Neural progenitor cell (in vitro differentiated cells): ENCODE data around the gene LINC01488. TPM values are rescaled to one million over a fixed set of nuclear protein-coding genes. Genes with fewer than 3 reads are reported as not detected.

Experiments
- DNase-seq: peaks from one replicate; pipeline ENCODE4 v3.0.0-alpha.2; 2016; ENCODE audit warnings: low spot score
- H2AFZ ChIP-seq: fragments of 200-600 bp; sonication (generic); replicated peaks from 2 replicates; pipeline ENCODE4 v1.6.1; 2016; ENCODE audit warnings: antibody characterized with exemption
- H3F3A ChIP-seq: fragments of 200-600 bp; sonication (generic); 2 replicates; pipeline ENCODE4 v1.6.1; 2016; ENCODE audit warnings: antibody characterized with exemption, low read depth
- H3K27ac ChIP-seq: fragments of 200-600 bp; sonication (generic); 2 replicates; pipeline ENCODE4 v1.5.1; 2016; ENCODE audit warnings: mild to moderate bottlenecking
- H3K27me3 ChIP-seq: fragments of 200-600 bp; sonication (generic); 2 replicates; pipeline ENCODE4 v1.6.1; 2016; ENCODE audit warnings: mild to moderate bottlenecking, moderate library complexity
- H3K36me3 ChIP-seq: fragments of 200-600 bp; sonication (generic); 2 replicates; pipeline ENCODE4 v1.5.1; 2016
- H3K4me1 ChIP-seq: fragments of 200-600 bp; sonication (generic); 2 replicates; pipeline ENCODE4 v1.6.1; 2016; ENCODE audit warnings: mixed run types
- H3K4me2 ChIP-seq: fragments of 200-600 bp; sonication (generic); 2 replicates; pipeline ENCODE4 v1.6.1; 2016
- H3K4me3 ChIP-seq: fragments of 200-600 bp; sonication (generic); 2 replicates; pipeline ENCODE4 v1.5.1; 2016
- H3K79me2 ChIP-seq: fragments of 200-600 bp; sonication (generic); 2 replicates; pipeline ENCODE4 v1.6.1; 2016; ENCODE audit warnings: low read depth
- H3K9ac ChIP-seq: fragments of 200-600 bp; sonication (generic); 2 replicates; pipeline ENCODE4 v1.6.1; 2016
- H3K9me3 ChIP-seq: fragments of 200-600 bp; sonication (generic); 2 replicates; pipeline ENCODE4 v1.5.1; 2016; ENCODE audit warnings: low read depth
- H4K20me1 ChIP-seq: fragments of 200-600 bp; sonication (generic); 2 replicates; pipeline ENCODE4 v1.6.1; 2016; ENCODE audit warnings: low read depth
- H3K27ac Mint-ChIP-seq: 3 replicates; pipeline ENCODE4 v1.8.0; 2021; ENCODE audit warnings: mixed read lengths
- H3K27me3 Mint-ChIP-seq: 2 replicates; pipeline ENCODE4 v1.8.0; 2022; ENCODE audit warnings: low read depth, mild to moderate bottlenecking, inconsistent platforms, moderate library complexity, mixed read lengths; ENCODE audit not compliant: insufficient read depth
- H3K36me3 Mint-ChIP-seq: 3 replicates; pipeline ENCODE4 v1.8.0; 2021; ENCODE audit warnings: mixed read lengths
- H3K4me1 Mint-ChIP-seq: 3 replicates; pipeline ENCODE4 v1.8.0; 2021; ENCODE audit warnings: mixed read lengths
- H3K4me3 Mint-ChIP-seq: 3 replicates; pipeline ENCODE4 v1.8.0; 2021; ENCODE audit warnings: mild to moderate bottlenecking, moderate library complexity, mixed read lengths
- H3K9me3 Mint-ChIP-seq: 3 replicates; pipeline ENCODE4 v1.8.0; 2020; ENCODE audit warnings: mixed read lengths
- EZH2 ChIP-seq: fragments of 200-600 bp; sonication (generic); IDR thresholded peaks from 2 replicates; pipeline ENCODE4 v1.6.1; 2017; ENCODE audit warnings: antibody characterized with exemption, mild to moderate bottlenecking, moderate library complexity
- EZH2phosphoT487 ChIP-seq: fragments of 200-600 bp; sonication (generic); IDR thresholded peaks from 2 replicates; pipeline ENCODE4 v1.6.1; 2017; ENCODE audit warnings: antibody characterized with exemption
- total RNA-seq: library from RNA; depleted of rRNA; stranded (reverse); fragments of >200 nt; gene quantifications from 2 replicates; pipeline ENCODE4 v1.2.3, GENCODE V29; 2015; ENCODE audit warnings: low replicate concordance
- TF ChIP-seq, protein P1 (sequence below): fragments of 200-600 bp; sonication (generic); IDR thresholded peaks from 2 replicates; pipeline ENCODE4 v1.5.1; 2017; ENCODE audit warnings: antibody characterized with exemption, mild to moderate bottlenecking

The LINC01488 gene
- total RNA-seq, 1 donor from 2014 or later, result 0.09 TPM

DNA sequence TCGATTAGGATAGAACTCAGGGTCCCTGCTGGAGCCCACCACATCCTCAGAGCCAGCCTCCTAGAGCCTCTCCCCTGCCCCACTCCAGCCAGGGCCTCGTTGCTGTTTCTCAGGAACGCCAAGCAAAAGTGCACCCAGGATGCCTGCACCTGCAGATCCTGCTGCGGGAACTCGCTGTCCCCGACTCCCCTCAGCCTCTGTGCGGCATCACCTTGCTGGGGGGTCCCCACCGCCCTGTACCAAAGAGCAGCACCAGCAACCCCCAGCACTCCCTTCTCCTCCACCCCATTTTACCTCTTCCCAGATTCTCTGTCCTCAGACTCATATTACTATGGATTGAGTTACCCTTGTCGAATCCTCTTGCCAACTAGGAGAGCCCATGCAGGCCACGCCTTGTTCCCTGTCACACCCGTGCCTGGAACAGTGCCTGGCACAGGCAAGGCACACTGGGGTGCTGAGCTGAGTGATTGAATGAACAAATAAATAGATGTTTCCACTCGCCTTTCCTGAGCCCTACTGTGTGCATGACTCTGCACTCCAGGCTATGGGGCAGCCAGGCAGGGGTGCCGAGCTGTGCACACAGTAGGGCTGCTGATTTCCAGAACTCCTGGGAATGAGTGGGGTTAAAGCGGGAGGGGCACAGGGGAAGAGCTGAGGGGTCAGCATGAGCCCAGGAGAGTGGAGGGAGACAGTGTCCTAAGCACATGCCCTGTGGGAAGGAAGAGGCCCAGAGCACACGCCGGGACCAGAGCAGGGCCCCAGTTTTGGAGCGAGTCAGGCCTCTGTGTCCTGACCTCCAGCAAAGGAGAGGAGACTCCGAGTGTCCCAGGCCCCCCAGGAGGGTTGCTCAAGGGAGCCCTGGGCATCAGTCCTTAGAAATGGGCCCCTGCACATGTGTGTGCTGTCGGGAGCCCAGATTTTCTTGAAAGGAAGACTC lies 44.3 kb downstream of the LINC01488 start:
- Mint-ChIP-seq H3K4me1 (peaks cover 17% of the 10 kb centered on the region), H3K9me3 (no peaks in the 10 kb centered on the region), H3K36me3 (no peaks in the 10 kb centered on the region), H3K27ac (peak overlapping the region; percentile 17), H3K27me3 (peaks cover 14% of the 10 kb centered on the region), H3K4me3 (no peak overlapping the region)
- no peaks in the 10 kb centered on the region for H3F3A ChIP-seq
- H3K79me2 ChIP-seq, result no peaks in the 10 kb centered on the region
- no peaks in the 10 kb centered on the region for H4K20me1 ChIP-seq
- no peak for DNase-seq
- H3K4me3 ChIP-seq, result no peak overlapping the region
- H2AFZ ChIP-seq, result no peak overlapping the region
- no peak overlapping the region for H3K27ac ChIP-seq
- no peaks in the 10 kb centered on the region for H3K4me1 ChIP-seq
- no peaks in the 10 kb centered on the region for H3K36me3 ChIP-seq
- TF ChIP-seq, protein P1, sequence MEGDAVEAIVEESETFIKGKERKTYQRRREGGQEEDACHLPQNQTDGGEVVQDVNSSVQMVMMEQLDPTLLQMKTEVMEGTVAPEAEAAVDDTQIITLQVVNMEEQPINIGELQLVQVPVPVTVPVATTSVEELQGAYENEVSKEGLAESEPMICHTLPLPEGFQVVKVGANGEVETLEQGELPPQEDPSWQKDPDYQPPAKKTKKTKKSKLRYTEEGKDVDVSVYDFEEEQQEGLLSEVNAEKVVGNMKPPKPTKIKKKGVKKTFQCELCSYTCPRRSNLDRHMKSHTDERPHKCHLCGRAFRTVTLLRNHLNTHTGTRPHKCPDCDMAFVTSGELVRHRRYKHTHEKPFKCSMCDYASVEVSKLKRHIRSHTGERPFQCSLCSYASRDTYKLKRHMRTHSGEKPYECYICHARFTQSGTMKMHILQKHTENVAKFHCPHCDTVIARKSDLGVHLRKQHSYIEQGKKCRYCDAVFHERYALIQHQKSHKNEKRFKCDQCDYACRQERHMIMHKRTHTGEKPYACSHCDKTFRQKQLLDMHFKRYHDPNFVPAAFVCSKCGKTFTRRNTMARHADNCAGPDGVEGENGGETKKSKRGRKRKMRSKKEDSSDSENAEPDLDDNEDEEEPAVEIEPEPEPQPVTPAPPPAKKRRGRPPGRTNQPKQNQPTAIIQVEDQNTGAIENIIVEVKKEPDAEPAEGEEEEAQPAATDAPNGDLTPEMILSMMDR, result no peak
- TF ChIP-seq EZH2 (no peak), EZH2phosphoT487 (no peak)
- no peaks in the 10 kb centered on the region for H3K27me3 ChIP-seq
- H3K9me3 ChIP-seq, result no peaks in the 10 kb centered on the region
- H3K4me2 ChIP-seq, result no peak overlapping the region
- no peak overlapping the region for H3K9ac ChIP-seq

DNA sequence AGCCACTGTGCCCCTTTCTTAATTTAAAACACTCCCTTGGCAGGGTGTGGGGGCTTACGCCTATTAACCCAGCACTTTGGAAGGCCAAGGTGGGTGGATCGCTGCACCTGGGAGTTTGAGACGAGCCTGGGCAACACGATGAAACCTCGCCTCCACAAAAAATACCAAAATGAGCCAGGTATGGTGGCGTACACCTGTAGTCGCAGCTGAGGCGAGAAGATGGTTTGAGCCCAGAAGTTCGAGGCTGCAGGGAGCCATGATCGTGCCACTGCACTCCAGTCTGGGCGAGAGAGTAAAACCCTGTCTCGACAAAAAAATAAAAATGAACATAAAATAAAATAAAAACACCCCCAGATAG lies 45.0 kb downstream of the LINC01488 start:
- Histone ChIP-seq H3K4me2 (no peak overlapping the region), H3K36me3 (no peaks in the 10 kb centered on the region), H4K20me1 (no peaks in the 10 kb centered on the region), H3K9ac (no peak overlapping the region), H3K27ac (no peak overlapping the region), H3F3A (no peaks in the 10 kb centered on the region), H3K79me2 (no peaks in the 10 kb centered on the region), H3K9me3 (no peaks in the 10 kb centered on the region), H2AFZ (no peak overlapping the region), H3K27me3 (no peaks in the 10 kb centered on the region), H3K4me3 (no peak overlapping the region), H3K4me1 (no peaks in the 10 kb centered on the region)
- Mint-ChIP-seq H3K4me3 (no peak overlapping the region), H3K27me3 (peaks cover 16% of the 10 kb centered on the region), H3K36me3 (no peaks in the 10 kb centered on the region), H3K4me1 (peaks cover 17% of the 10 kb centered on the region), H3K27ac (no peak overlapping the region), H3K9me3 (peaks cover 2% of the 10 kb centered on the region)
- TF ChIP-seq, protein P1, result no peak
- no peak for TF ChIP-seq EZH2phosphoT487
- no peak for TF ChIP-seq EZH2
- DNase-seq, result no peak

DNA sequence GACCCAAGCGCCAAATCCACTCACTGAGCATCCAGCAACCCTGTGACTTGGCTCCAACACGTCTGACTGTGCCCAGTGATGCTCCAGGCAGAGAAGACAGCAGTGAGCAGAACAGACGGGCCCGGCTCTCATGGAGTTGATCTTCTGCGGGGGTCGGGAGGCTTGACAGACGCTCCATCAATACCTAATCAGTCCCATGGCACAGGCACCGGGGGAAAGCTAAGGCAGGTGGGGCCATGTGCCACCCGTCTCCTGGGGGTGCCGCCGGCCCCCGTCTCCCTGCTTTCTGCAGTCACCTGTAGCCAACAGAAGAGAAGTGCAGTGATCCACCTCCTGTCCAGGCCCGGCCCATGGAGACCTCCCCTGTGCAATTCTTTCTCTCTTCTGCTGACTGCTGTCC lies 47.5 kb downstream of the LINC01488 start:
- H3K4me1 ChIP-seq, result no peaks in the 10 kb centered on the region
- no peaks in the 10 kb centered on the region for H3K79me2 ChIP-seq
- no peak overlapping the region for H3K4me3 ChIP-seq
- Mint-ChIP-seq H3K27ac (no peak overlapping the region), H3K9me3 (peaks cover 5% of the 10 kb centered on the region), H3K4me3 (no peak overlapping the region), H3K36me3 (no peaks in the 10 kb centered on the region), H3K27me3 (peaks cover 13% of the 10 kb centered on the region), H3K4me1 (peaks cover 10% of the 10 kb centered on the region)
- no peak for TF ChIP-seq EZH2
- TF ChIP-seq, protein P1, result no peak
- no peak overlapping the region for H3K4me2 ChIP-seq
- H3F3A ChIP-seq, result no peaks in the 10 kb centered on the region
- H2AFZ ChIP-seq, result no peak overlapping the region
- H3K36me3 ChIP-seq, result no peaks in the 10 kb centered on the region
- no peaks in the 10 kb centered on the region for H4K20me1 ChIP-seq
- H3K9me3 ChIP-seq, result no peaks in the 10 kb centered on the region
- no peak for DNase-seq
- H3K27me3 ChIP-seq, result no peaks in the 10 kb centered on the region
- no peak overlapping the region for H3K9ac ChIP-seq
- H3K27ac ChIP-seq, result no peak overlapping the region
